ENCODE results near the gene WDR1. TPM values are rescaled to one million over a fixed set of nuclear protein-coding genes. Genes with fewer than 3 reads are reported as not detected.

WDR1 gene
- polyA plus RNA-seq, 3 donors: 206 to 251 (median 243) TPM

DNA sequence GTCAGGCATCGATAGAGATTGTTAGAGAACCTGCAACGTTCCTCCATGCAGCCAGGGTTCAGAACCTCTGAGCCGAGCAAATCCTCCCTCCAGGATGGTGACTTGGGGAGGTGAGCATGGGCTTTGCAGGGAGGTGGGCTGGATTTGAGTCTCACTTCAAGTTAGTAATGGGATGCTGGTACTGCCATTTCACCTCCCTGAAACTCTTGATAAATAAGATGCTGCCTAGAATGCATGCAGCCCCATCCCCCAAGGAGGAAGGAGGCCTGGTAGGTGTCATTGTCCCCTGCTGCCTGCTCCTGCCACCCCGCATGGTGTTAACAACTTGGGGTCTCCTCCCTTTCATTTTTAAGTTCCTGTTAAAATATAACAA, 59.6 kb downstream of the WDR1 start:
- Mint-ChIP-seq H3K4me3 (no peak overlapping the region), H3K4me1 (peaks cover 24% of the 10 kb centered on the region), H3K27me3 (ENCODE audit: low read depth in 3 of 3) (peaks cover 3 to 8% (median 6%) of the 10 kb centered on the region in 3 donors), H3K36me3 (peaks cover 13 to 19% of the 10 kb centered on the region in 2 donors), H3K27ac (no peak overlapping the region), H3K9me3 (peaks cover 0 to 5% (median 0%) of the 10 kb centered on the region in 7 donors)
- Histone ChIP-seq H2AFZ (ENCODE audit: insufficient read depth, low read depth, low read length, poor library complexity, severe bottlenecking) (no peak overlapping the region), H4K20me1 (ENCODE audit: insufficient read depth, low read length) (no peaks in the 10 kb centered on the region), H3K27me3 (ENCODE audit: control insufficient read depth in 2 of 2, insufficient read depth in 2 of 2, low read length in 2 of 2) (no peaks in the 10 kb centered on the region), H3K79me2 (ENCODE audit: insufficient read depth, low read length) (no peaks in the 10 kb centered on the region), H3K4me2 (replicated peaks; ENCODE audit: extremely low read depth, low read length, poor library complexity, severe bottlenecking) (no peak overlapping the region), H3K4me1 (ENCODE audit: control insufficient read depth in 1 of 2, insufficient read depth in 2 of 2, low read length in 2 of 2) (peaks cover 17 to 18% of the 10 kb centered on the region in 2 donors), H3K4me3 (replicated peaks in 1 of 3; ENCODE audit: low read depth in 2 of 3, low read length in 3 of 3) (no peak overlapping the region), H3K9ac (ENCODE audit: insufficient read depth, low read length, poor library complexity, severe bottlenecking) (no peak overlapping the region), H3K9me3 (replicated peaks in 1 of 2; ENCODE audit: control insufficient read depth in 1 of 2, insufficient read depth in 1 of 2, low read length in 2 of 2) (no peaks in the 10 kb centered on the region), H3K36me3 (replicated peaks in 1 of 2; ENCODE audit: control insufficient read depth in 1 of 2, insufficient read depth in 2 of 2, low read length in 2 of 2) (peaks cover 0 to 4% of the 10 kb centered on the region in 2 donors), H3K27ac (ENCODE audit: low read depth in 1 of 2, low read length in 2 of 2) (no peak overlapping the region)
- TF ChIP-seq, protein P1, sequence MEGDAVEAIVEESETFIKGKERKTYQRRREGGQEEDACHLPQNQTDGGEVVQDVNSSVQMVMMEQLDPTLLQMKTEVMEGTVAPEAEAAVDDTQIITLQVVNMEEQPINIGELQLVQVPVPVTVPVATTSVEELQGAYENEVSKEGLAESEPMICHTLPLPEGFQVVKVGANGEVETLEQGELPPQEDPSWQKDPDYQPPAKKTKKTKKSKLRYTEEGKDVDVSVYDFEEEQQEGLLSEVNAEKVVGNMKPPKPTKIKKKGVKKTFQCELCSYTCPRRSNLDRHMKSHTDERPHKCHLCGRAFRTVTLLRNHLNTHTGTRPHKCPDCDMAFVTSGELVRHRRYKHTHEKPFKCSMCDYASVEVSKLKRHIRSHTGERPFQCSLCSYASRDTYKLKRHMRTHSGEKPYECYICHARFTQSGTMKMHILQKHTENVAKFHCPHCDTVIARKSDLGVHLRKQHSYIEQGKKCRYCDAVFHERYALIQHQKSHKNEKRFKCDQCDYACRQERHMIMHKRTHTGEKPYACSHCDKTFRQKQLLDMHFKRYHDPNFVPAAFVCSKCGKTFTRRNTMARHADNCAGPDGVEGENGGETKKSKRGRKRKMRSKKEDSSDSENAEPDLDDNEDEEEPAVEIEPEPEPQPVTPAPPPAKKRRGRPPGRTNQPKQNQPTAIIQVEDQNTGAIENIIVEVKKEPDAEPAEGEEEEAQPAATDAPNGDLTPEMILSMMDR (IDR thresholded peaks at IDR 0.05): no peak
- no peak for DNase-seq
- intact Hi-C loops (cut with micrococcal nuclease): no loop called here
- WGBS (ENCODE audit: insufficient coverage): no CpG with 5 or more reads among the region's 4 CpGs

DNA sequence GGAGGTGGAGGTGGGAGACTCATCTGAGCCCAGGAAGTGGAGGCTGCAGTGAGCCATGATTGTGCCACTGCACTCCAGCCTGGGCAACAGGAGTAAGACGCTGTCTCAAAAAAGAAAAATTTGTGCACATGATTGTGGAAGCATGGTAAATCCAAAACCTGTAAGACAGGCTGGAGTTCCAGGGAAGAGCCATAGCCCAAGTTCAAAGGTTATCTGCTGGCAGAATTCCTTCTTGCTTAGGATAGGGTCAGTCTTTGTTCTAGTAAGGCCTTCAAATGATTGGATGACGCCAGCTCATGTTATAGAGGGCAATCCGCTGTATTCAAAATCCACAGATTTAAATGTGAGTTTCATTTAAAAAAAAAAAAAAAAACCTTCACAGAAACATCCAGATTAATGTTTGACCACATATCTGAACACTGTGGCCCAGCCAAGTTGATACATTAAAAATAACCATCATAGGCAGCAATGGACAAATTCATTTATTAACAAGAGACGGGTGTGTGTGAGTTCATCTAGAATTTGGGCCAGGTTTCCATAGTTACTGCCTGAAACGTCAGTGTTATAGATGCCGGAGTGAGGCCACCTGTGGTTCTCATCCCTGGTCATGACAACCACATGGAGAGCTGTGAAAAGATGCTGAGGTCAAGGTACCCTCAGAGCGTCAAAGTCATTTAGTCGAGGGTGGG, 60.1 kb downstream of the WDR1 start:
- H3K36me3 Mint-ChIP-seq: peaks cover 13 to 19% of the 10 kb centered on the region in 2 donors
- H3K4me3 Mint-ChIP-seq: no peak overlapping the region
- WGBS (ENCODE audit: insufficient coverage): 99% methylated on average over 8 of the region's 8 CpGs
- intact Hi-C loops (cut with micrococcal nuclease): no loop called here
- Histone ChIP-seq H3K4me1 (ENCODE audit: control insufficient read depth in 1 of 2, insufficient read depth in 2 of 2, low read length in 2 of 2) (peaks cover 12 to 14% of the 10 kb centered on the region in 2 donors), H3K79me2 (ENCODE audit: insufficient read depth, low read length) (no peaks in the 10 kb centered on the region), H3K4me2 (replicated peaks; ENCODE audit: extremely low read depth, low read length, poor library complexity, severe bottlenecking) (no peak overlapping the region), H3K9me3 (replicated peaks in 1 of 2; ENCODE audit: control insufficient read depth in 1 of 2, insufficient read depth in 1 of 2, low read length in 2 of 2) (no peaks in the 10 kb centered on the region), H3K27ac (ENCODE audit: low read depth in 1 of 2, low read length in 2 of 2) (no peak overlapping the region), H2AFZ (ENCODE audit: insufficient read depth, low read depth, low read length, poor library complexity, severe bottlenecking) (no peak overlapping the region), H3K4me3 (replicated peaks in 1 of 3; ENCODE audit: low read depth in 2 of 3, low read length in 3 of 3) (no peak overlapping the region), H4K20me1 (ENCODE audit: insufficient read depth, low read length) (no peaks in the 10 kb centered on the region), H3K36me3 (replicated peaks in 1 of 2; ENCODE audit: control insufficient read depth in 1 of 2, insufficient read depth in 2 of 2, low read length in 2 of 2) (peaks cover 0 to 4% of the 10 kb centered on the region in 2 donors), H3K27me3 (ENCODE audit: control insufficient read depth in 2 of 2, insufficient read depth in 2 of 2, low read length in 2 of 2) (no peaks in the 10 kb centered on the region), H3K9ac (ENCODE audit: insufficient read depth, low read length, poor library complexity, severe bottlenecking) (no peak overlapping the region)
- DNase-seq: no peak
- peak overlapping the region in 1 of 7 donors; percentile 27 for H3K27ac Mint-ChIP-seq
- H3K27me3 Mint-ChIP-seq (ENCODE audit: low read depth in 3 of 3): peaks cover 6 to 9% (median 8%) of the 10 kb centered on the region in 3 donors
- TF ChIP-seq, protein P1 (IDR thresholded peaks at IDR 0.05): no peak
- H3K9me3 Mint-ChIP-seq: peaks cover 0 to 5% (median 0%) of the 10 kb centered on the region in 7 donors
- peaks cover 20% of the 10 kb centered on the region for H3K4me1 Mint-ChIP-seq

All from CD14-positive monocyte (primary cell).